NT2/D1 (cell line): ENCODE data around the gene SPRR4.

Experiments
- SUZ12 ChIP-seq: IDR thresholded peaks from 2 replicates; pipeline ENCODE4 v1.6.1; 2011; ENCODE audit not compliant: insufficient read length, insufficient read depth; ENCODE audit errors: extremely low read depth
- YY1 ChIP-seq: IDR thresholded peaks from 2 replicates; pipeline ENCODE4 v1.6.1; 2011; ENCODE audit not compliant: insufficient read length, insufficient read depth
- ZNF274 ChIP-seq: IDR thresholded peaks from 2 replicates; pipeline ENCODE4 v1.6.1; 2011; ENCODE audit warnings: mild to moderate bottlenecking, low read depth, low read length

DNA sequence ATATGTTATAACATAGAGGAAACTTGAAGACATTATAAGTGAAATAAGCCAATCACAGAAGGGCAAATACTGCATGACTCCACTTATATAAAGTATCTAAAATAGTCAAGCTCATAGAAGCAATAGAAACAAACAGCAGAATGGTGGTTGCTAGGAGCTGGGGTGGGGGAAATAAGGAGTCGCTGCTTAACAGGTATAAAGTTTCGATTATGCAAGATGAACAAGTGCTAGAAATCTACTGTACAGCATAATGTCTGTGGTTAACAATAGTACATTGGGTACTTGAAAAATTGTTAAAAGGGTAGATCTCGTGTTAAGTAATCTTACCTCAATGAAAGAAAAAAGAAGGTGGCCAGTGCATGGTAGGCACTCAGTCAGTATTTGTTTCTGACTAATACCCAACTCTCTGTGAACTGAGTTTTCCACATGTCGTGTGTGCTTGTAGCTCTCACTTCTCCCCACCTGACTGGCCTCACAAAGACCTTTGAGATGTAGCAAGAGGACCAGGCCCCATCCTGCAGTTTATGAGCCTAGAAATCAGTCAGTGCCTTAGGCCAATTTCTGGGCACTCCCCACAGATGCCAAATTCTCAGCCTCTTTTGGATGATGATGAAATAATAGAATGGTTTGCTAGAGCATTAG is 38.2 kb upstream of the SPRR4 start:
- TF ChIP-seq ZNF274 = no peak
- TF ChIP-seq YY1 = no peak
- no peak for TF ChIP-seq SUZ12
